ENCODE measurements around the gene CCDC91.

The CCDC91 gene

GRCh38 chr12:28497889-28498411 is 307.7 kb downstream of the CCDC91 start:
- TF ChIP-seq TAF1 (IDR thresholded peaks at IDR 0.05; ENCODE audit: borderline replicate concordance, insufficient read depth, low read length) (no peak), SIN3A (IDR thresholded peaks at IDR 0.05; ENCODE audit: borderline replicate concordance, insufficient read depth, low read length) (no peak)

GRCh38 chr12:28498850-28499249 is 308.6 kb downstream of the CCDC91 start:
- TF ChIP-seq REST (IDR thresholded peaks at IDR 0.05; ENCODE audit: insufficient read depth in 1 of 2, low read depth in 2 of 2, low read length in 2 of 2), result no peak
- TF ChIP-seq SIN3A (IDR thresholded peaks at IDR 0.05; ENCODE audit: borderline replicate concordance, insufficient read depth, low read length), result no peak
- TF ChIP-seq TAF1 (IDR thresholded peaks at IDR 0.05; ENCODE audit: borderline replicate concordance, insufficient read depth, low read length), result no peak
- TF ChIP-seq POLR2AphosphoS5 (IDR thresholded peaks at IDR 0.05; ENCODE audit: low read depth, low read length), result no peak
- TF ChIP-seq FOXP2 (optimal IDR thresholded peaks at IDR 0.05; ENCODE audit: borderline replicate concordance, extremely low read depth, extremely low read length, insufficient read depth), result no peak

- TF ChIP-seq POLR2AphosphoS5 (IDR thresholded peaks at IDR 0.05; ENCODE audit: low read depth, low read length), result no peak
- no peak for TF ChIP-seq SIN3A (IDR thresholded peaks at IDR 0.05; ENCODE audit: borderline replicate concordance, insufficient read depth, low read length)
- no peak for TF ChIP-seq TAF1 (IDR thresholded peaks at IDR 0.05; ENCODE audit: borderline replicate concordance, insufficient read depth, low read length)
- TF ChIP-seq FOXP2 (optimal IDR thresholded peaks at IDR 0.05; ENCODE audit: borderline replicate concordance, extremely low read depth, extremely low read length, insufficient read depth), result no peak
- TF ChIP-seq REST (IDR thresholded peaks at IDR 0.05; ENCODE audit: insufficient read depth in 1 of 2, low read depth in 2 of 2, low read length in 2 of 2), result no peak
Measured at GRCh38 chr12:28500373-28501024, 310.2 kb downstream of the CCDC91 start.

GRCh38 chr12:28506271-28506670 is 316.0 kb downstream of the CCDC91 start:
- no peak for TF ChIP-seq FOXP2 (optimal IDR thresholded peaks at IDR 0.05; ENCODE audit: borderline replicate concordance, extremely low read depth, extremely low read length, insufficient read depth)
- TF ChIP-seq TAF1 (IDR thresholded peaks at IDR 0.05; ENCODE audit: borderline replicate concordance, insufficient read depth, low read length), result no peak
- TF ChIP-seq REST (IDR thresholded peaks at IDR 0.05; ENCODE audit: insufficient read depth in 1 of 2, low read depth in 2 of 2, low read length in 2 of 2), result no peak
- TF ChIP-seq SIN3A (IDR thresholded peaks at IDR 0.05; ENCODE audit: borderline replicate concordance, insufficient read depth, low read length), result no peak

- TF ChIP-seq POLR2AphosphoS5 (IDR thresholded peaks at IDR 0.05; ENCODE audit: low read depth, low read length) (no peak), FOXP2 (optimal IDR thresholded peaks at IDR 0.05; ENCODE audit: borderline replicate concordance, extremely low read depth, extremely low read length, insufficient read depth) (no peak), REST (IDR thresholded peaks at IDR 0.05; ENCODE audit: insufficient read depth in 1 of 2, low read depth in 2 of 2, low read length in 2 of 2) (no peak), SIN3A (IDR thresholded peaks at IDR 0.05; ENCODE audit: borderline replicate concordance, insufficient read depth, low read length) (no peak), TAF1 (IDR thresholded peaks at IDR 0.05; ENCODE audit: borderline replicate concordance, insufficient read depth, low read length) (no peak)
Measured at GRCh38 chr12:28507033-28507432, 316.8 kb downstream of the CCDC91 start.

Data from PFSK-1 (cell line).